GM10248 (cell line): ENCODE results near the gene GRK2.

ENCODE experiments used
- CTCF ChIA-PET: fragments of 300-600 bp; sonication (Branson Sonifier 250); formaldehyde crosslinking; extraction: SDS; loops from one replicate; lab custom pipeline; 2021; ENCODE audit warnings: antibody characterized with exemption; lab: Yijun Ruan, JAX
- POLR2A ChIA-PET: fragments of 350-650 bp; sonication (Branson Sonifier 250); formaldehyde crosslinking; extraction: SDS; loops from one replicate; lab custom pipeline; 2020; ENCODE audit warnings: antibody characterized with exemption; lab: Yijun Ruan, JAX
- DNase-seq: peaks from one replicate; pipeline ENCODE4 v3.0.0; 2012; ENCODE audit errors: extremely low spot score
- TF ChIP-seq, protein P1 (sequence below): IDR thresholded peaks from 2 replicates; pipeline ENCODE4 v1.5.1; 2012; ENCODE audit warnings: mild to moderate bottlenecking, low read depth; ENCODE audit errors: extremely low read depth, missing control alignments, control extremely low read depth

Gene GRK2

DNA sequence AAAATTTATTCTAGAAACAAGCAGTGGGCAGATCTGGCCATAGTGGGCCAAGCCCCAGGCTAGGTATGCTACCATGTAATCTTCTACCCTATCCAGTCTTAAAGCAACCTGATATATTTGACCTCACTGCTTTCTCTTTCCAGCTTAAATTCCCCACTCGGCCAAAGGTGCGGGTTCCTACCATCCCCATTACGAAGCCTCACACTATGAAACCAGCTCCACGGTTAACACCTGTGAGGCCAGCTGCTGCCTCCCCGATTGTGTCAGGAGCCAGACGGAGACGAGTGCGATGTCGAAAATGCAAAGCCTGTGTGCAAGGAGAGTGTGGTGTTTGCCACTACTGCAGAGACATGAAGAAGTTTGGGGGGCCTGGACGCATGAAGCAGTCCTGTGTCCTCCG lies 21.2 kb upstream of the GRK2 start:
- TF ChIP-seq, protein P1, sequence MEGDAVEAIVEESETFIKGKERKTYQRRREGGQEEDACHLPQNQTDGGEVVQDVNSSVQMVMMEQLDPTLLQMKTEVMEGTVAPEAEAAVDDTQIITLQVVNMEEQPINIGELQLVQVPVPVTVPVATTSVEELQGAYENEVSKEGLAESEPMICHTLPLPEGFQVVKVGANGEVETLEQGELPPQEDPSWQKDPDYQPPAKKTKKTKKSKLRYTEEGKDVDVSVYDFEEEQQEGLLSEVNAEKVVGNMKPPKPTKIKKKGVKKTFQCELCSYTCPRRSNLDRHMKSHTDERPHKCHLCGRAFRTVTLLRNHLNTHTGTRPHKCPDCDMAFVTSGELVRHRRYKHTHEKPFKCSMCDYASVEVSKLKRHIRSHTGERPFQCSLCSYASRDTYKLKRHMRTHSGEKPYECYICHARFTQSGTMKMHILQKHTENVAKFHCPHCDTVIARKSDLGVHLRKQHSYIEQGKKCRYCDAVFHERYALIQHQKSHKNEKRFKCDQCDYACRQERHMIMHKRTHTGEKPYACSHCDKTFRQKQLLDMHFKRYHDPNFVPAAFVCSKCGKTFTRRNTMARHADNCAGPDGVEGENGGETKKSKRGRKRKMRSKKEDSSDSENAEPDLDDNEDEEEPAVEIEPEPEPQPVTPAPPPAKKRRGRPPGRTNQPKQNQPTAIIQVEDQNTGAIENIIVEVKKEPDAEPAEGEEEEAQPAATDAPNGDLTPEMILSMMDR, result no peak
- ChIA-PET POLR2A (no interaction called here), CTCF (interaction anchor here (1.4 to 13.7 kb wide), 2 partner anchors 10 to 18 kb away, joined by 8 to 118 read pairs; no protein-coding TSS in a partner anchor)
- DNase-seq, result no peak

DNA sequence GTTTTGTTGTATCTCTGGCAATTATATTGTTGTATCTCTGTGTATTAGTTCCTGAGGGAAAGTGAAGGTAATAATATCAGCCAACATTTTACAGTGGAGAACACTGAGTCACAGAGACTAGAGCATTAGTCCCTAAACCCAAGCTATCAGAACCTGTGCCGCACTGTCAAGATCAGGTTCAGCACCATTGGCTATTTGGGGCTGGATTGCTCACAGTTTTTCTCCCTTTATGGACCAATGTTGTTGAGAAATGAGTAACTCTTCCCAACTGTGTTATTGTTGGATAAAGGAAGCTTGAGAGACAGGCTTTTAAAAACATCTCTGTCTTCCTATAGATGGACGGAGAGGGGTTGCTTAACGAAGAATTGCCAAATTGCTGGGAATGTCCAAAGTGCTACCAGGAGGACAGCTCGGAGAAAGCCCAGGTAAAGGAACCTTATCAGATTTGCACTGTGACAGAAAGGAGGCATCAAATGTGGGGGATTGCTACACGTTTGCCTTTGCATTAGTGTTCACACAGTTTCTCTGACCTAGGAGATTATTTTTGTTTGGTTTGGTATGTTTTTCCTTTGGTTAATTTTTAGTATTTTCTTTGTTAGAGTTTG lies 18.2 kb upstream of the GRK2 start:
- TF ChIP-seq, protein P1, result no peak
- CTCF ChIA-PET, result interaction anchor here (13.7 kb wide), 1 partner anchor 15 kb away, joined by 118 read pairs; no protein-coding TSS in a partner anchor
- DNase-seq, result no peak
- POLR2A ChIA-PET, result interaction anchor here (1.3 kb wide), 1 partner anchor 8 kb away, joined by 3 read pairs; no protein-coding TSS in a partner anchor

DNA sequence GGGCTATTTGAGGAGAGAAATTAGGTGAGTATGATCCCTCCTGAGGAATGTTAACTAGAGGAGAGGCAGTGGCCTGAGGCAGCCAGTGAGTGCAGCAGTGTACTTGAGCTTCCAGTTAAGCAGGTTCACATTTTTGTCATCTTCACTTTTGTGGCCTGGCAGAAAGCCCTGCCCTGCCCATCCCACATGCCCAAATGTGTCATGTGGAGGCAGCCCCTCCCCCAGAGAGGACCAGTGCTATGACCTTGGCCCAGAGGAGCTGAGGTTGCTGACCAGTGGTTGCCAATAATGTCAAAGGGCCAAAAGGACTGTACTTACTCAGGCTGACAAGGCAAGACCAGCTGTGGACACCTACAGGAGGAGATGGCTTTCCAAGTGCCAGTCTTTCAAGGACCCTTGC lies 17.6 kb upstream of the GRK2 start:
- DNase-seq, result no peak
- POLR2A ChIA-PET, result interaction anchor here (1.3 kb wide), 1 partner anchor 9 kb away, joined by 3 read pairs; no protein-coding TSS in a partner anchor
- CTCF ChIA-PET, result interaction anchor here (13.7 kb wide), 1 partner anchor 15 kb away, joined by 118 read pairs; no protein-coding TSS in a partner anchor
- TF ChIP-seq, protein P1, result no peak

DNA sequence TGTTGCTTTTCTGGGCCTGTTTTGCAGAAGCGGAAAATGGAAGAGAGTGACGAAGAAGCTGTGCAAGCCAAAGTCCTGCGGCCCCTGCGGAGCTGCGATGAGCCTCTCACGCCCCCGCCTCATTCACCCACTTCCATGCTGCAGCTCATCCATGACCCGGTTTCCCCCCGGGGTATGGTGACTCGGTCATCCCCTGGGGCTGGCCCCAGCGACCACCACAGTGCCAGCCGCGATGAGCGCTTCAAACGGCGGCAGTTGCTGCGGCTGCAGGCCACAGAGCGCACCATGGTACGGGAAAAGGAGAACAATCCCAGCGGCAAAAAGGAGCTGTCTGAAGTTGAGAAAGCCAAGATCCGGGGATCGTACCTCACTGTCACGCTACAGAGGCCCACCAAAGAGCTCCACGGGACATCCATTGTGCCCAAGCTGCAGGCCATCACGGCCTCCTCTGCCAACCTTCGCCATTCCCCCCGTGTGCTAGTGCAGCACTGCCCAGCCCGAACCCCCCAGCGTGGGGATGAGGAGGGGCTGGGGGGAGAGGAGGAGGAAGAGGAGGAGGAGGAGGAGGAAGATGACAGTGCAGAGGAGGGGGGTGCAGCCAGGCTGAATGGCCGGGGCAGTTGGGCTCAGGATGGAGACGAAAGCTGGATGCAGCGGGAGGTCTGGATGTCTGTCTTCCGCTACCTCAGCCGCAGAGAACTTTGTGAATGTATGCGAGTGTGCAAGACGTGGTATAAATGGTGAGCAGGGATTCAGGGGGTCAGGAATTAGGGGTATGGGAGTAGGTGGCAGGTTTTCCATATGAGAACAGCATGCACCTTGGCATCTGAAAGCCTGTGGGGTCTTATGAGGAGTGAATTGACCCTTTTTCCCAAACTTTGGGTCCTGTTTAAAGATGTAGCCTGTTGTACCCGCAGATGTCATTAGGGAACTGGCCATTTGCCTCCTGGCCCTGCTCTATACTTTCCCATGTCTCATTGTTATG lies 15.9 kb upstream of the GRK2 start:
- DNase-seq, result no peak
- POLR2A ChIA-PET, result interaction anchor here (2.0 kb wide), 1 partner anchor 10 kb away, joined by 7 read pairs; no protein-coding TSS in a partner anchor
- TF ChIP-seq, protein P1, result no peak
- CTCF ChIA-PET, result interaction anchor here (1.2 to 13.7 kb wide), 4 partner anchors 9 to 67 kb away, joined by 3 to 118 read pairs (median 4); no protein-coding TSS in a partner anchor

DNA sequence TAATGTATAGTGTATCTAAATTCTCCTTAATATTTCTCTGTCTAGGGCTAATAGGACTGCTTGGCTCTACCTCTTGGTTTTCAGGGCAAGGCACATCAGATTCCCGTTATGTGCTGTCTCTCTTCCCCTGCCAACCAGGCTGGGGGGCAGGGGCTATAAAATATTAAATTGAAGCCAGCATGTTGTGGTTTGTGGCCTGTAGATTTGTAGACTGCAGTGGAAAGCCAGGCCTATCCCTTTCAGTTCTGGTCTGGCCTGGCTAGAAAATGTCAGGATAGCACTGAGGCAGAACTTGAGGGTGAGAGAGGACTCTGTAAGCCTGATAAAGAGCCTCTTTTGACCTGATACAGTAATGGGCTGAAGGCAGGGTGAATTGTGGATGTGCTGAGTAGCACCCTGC lies 14.4 kb upstream of the GRK2 start:
- TF ChIP-seq, protein P1, result no peak
- POLR2A ChIA-PET, result interaction anchor here (2.0 kb wide), 1 partner anchor 12 kb away, joined by 7 read pairs; no protein-coding TSS in a partner anchor

DNA sequence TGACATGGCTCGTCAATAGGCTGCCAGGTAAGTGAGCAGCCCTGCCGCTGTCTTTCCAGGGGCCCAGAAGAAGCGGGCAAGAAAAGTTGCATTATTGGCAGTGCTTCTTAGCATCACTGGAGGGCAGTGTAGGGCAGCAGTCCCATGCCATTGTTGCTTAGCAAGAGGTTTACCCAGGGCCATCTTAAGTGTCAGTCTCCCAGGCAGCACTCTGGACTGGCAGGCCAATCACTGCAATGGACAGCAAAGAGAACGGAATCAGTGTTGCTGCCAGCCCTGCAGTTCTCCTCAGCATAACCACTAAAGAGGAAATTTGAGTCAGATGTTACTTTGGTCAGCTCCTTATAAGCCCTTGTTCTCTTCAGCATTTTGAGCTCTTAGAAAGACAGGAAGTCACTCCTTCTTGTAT lies 13.4 kb upstream of the GRK2 start:
- TF ChIP-seq, protein P1, result peak; percentile 23
- CTCF ChIA-PET, result interaction anchor here (1.2 to 13.7 kb wide), 9 partner anchors 8 to 171 kb away, joined by 3 to 118 read pairs (median 8); partner anchors contain the start of gene GRK2
- DNase-seq, result no peak
- POLR2A ChIA-PET, result interaction anchor here (0.6 kb wide), 1 partner anchor 28 kb away, joined by 11 read pairs; no protein-coding TSS in a partner anchor

More for the DNA sequence above, 14.4 kb upstream of the GRK2 start:
- no peak for DNase-seq
- CTCF ChIA-PET, result interaction anchor here (0.8 to 13.7 kb wide), 5 partner anchors 11 to 179 kb away, joined by 3 to 118 read pairs (median 12); no protein-coding TSS in a partner anchor
